BLaER1 (cell line): ENCODE measurements around the gene GMPPA.

Source experiments
- H3K27ac ChIP-seq: shearing (Covaris generic); formaldehyde crosslinking; 2 replicates; pipeline ENCODE4 v1.8.1; 2022
- H3K27me3 ChIP-seq: shearing (Covaris generic); formaldehyde crosslinking; 2 replicates; pipeline ENCODE4 v1.8.1; 2022
- H3K36me3 ChIP-seq: shearing (Covaris generic); formaldehyde crosslinking; 2 replicates; pipeline ENCODE4 v1.8.1; 2022
- H3K4me1 ChIP-seq: shearing (Covaris generic); formaldehyde crosslinking; 2 replicates; pipeline ENCODE4 v1.8.1; 2022
- H3K4me2 ChIP-seq: shearing (Covaris generic); formaldehyde crosslinking; 2 replicates; pipeline ENCODE4 v1.8.1; 2022
- H3K4me3 ChIP-seq: shearing (Covaris generic); formaldehyde crosslinking; 2 replicates; pipeline ENCODE4 v1.8.1; 2022
- H3K9ac ChIP-seq: shearing (Covaris generic); formaldehyde crosslinking; 2 replicates; pipeline ENCODE4 v1.8.1; 2022
- H3K9me3 ChIP-seq: shearing (Covaris generic); formaldehyde crosslinking; 2 replicates; pipeline ENCODE4 v1.8.1; 2022
- H4K20me1 ChIP-seq: shearing (Covaris generic); formaldehyde crosslinking; 2 replicates; pipeline ENCODE4 v1.8.1; 2022
- Cebpa-rat ChIP-seq: shearing (Covaris generic); IDR thresholded peaks from 2 replicates; pipeline ENCODE4 v1.8.1; 2022

Gene GMPPA

DNA sequence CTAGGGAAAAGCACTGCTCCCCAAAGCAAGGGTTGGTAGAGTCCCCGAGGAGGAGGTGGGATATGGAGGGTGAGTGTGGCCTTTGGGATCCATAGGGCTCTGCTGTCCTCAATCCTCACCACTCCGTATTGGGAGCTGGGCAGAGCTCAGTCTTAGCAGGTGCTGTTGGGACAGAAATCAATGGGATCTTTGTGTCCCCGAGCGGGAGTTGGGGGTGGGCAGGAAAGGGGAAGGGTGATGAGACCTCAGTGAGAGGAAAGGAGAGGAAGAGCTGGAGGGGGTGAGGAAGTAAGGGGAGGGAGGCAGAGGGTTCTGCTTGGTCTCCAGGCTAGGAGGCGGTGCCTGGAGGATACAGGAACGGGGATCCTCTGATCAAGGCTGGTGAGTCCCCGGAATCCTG, 18.2 kb downstream of the GMPPA start:
- Histone ChIP-seq H3K9me3 (no peaks in the 10 kb centered on the region), H4K20me1 (no peaks in the 10 kb centered on the region; the same call in 1 of the 2 replicates), H3K9ac (no peak overlapping the region), H3K4me1 (peaks cover 86% of the 10 kb centered on the region), H3K4me2 (peak overlapping the region; percentile 98), H3K36me3 (no peaks in the 10 kb centered on the region), H3K4me3 (no peak overlapping the region), H3K27ac (no peak overlapping the region), H3K27me3 (peaks cover 10% of the 10 kb centered on the region)
- no peak for TF ChIP-seq Cebpa-rat

DNA sequence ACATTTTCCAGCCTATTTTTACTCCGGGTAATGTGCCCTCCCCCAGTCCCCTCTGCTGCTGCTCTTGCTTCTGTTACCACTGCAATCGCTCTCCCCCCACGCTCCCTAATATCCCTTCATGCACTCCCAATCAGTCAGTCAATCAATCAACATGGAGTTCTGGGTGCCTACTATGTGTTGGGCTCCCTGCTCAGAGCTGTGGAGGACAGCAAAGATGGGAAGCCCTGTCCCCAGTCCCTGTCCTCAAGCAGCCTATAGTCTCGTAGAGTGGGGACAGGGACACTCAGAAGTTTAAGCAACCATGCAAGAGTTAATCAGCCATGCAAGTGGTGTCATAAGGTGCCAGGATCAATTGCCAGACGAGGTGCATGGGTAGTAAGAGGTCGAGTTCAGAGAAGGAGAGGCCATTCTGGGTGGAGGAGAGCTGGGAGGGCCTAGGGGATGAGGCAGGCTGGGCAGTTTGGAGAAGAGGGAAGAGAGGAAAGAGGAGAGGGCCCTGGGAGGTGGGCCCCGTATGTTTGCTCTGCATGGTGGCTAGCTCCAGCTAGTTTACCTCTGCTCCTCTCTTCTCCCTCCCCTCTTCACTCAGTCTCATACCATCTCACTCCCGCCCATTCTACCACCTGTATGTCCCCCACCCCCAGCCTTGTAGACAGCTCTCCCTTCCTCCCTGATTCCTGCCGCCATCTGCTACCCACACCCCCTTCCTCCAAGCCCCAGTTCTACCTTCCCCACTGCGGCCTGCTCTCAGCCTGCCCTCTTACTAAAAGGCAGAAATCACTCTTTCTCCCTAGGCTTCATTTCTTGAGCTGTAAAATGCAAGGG, 19.5 kb downstream of the GMPPA start:
- Histone ChIP-seq H3K9me3 (no peaks in the 10 kb centered on the region), H3K36me3 (no peaks in the 10 kb centered on the region), H3K27me3 (peaks cover 23% of the 10 kb centered on the region), H3K9ac (no peak overlapping the region), H4K20me1 (no peaks in the 10 kb centered on the region; the same call in 1 of the 2 replicates), H3K27ac (no peak overlapping the region), H3K4me2 (peak overlapping the region; percentile 98), H3K4me3 (no peak overlapping the region), H3K4me1 (peaks cover 84% of the 10 kb centered on the region)
- no peak for TF ChIP-seq Cebpa-rat

DNA sequence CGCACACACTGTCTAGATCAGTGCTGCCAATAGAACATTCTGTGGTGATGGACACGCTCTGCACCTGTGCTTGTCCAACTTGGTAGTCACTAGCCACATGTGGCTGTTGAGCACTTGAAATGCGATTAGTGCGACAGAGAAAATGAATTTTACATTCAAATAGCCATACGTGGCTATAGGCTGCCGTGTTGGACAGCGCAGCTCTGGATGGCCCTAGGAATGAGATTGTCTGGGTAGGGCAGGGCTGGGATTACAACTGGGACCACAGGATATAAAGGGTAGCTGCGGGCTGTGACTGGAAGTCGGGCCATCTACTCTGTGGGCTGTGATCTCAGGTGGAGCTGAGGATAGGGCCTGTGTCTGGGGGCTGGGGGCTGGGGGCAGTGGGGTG, 20.8 kb downstream of the GMPPA start:
- TF ChIP-seq Cebpa-rat: no peak
- Histone ChIP-seq H3K4me1 (peaks cover 79% of the 10 kb centered on the region), H3K27me3 (peaks cover 36% of the 10 kb centered on the region), H3K4me3 (no peak overlapping the region), H3K9ac (no peak overlapping the region), H3K36me3 (no peaks in the 10 kb centered on the region), H3K27ac (no peak overlapping the region), H3K9me3 (no peaks in the 10 kb centered on the region), H4K20me1 (no peaks in the 10 kb centered on the region; the same call in 1 of the 2 replicates), H3K4me2 (no peak overlapping the region)

DNA sequence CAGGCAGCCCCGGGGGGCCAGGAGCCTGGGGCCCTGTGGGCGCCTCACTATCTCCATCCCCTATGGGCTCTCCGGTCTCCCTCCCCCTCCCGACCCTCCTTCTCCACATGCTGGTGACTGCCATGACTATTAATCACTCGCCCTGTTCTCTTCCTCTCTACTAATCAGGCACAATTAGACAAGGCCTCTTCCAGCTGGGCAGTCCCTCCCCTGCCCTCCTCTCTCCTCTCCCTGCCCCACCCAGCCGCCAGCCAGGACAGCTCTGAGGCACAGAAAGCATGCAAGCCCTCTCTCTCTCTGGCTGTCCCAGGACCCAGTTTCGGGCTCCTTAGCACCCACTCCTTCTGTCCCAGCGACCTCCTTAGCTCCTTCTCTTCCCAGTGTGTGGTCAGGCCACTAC, 21.4 kb downstream of the GMPPA start:
- Histone ChIP-seq H3K4me2 (no peak overlapping the region), H4K20me1 (no peaks in the 10 kb centered on the region; the same call in 1 of the 2 replicates), H3K9me3 (no peaks in the 10 kb centered on the region), H3K27ac (no peak overlapping the region), H3K27me3 (peaks cover 42% of the 10 kb centered on the region), H3K9ac (no peak overlapping the region), H3K4me1 (peaks cover 73% of the 10 kb centered on the region), H3K36me3 (no peaks in the 10 kb centered on the region), H3K4me3 (no peak overlapping the region)
- TF ChIP-seq Cebpa-rat: no peak

DNA sequence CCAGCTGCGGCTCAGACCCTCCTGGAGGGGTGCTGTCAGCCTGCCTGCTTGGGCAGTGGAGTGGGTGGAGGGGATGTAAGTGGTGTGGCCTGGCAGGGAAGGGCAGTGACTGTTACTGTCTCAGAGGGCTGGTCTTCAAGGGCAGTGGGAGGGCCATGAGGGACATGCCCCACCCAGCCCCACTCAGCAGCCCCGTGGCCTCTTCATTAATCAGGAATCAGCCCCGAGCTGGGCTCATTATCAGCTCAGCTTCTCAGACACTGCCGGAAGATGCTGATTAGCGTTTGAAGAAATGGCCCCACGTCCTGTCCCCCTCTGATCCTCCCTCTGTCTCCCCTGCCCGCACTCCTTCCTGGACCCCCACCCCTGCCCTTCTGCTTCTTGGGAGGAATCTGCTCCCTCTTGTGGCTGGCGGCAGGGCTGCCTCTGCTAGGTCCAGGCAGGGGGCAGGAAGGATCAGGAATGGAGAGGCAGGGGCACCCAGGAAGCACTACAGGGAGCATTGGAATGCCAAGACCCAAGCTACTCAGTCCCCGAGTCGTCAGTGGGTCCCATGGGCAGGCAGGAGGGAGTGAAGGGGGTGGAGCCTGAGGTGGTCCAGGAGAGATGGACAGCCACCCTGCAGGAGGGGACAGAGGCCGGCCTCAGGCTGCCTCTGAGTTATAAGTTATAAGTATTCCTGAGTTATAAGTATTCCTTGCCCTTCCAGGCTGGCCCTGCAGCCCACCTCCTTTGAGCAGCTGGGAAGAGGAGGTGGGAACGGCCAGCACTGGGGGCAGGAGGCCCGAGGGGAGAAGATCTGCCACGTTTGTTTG, 22.6 kb downstream of the GMPPA start:
- H3K9ac ChIP-seq: no peak overlapping the region
- no peaks in the 10 kb centered on the region for H3K9me3 ChIP-seq
- peaks cover 61% of the 10 kb centered on the region for H3K4me1 ChIP-seq
- H3K4me2 ChIP-seq: peak overlapping the region; percentile 61
- H3K4me3 ChIP-seq: no peak overlapping the region
- H3K27ac ChIP-seq: no peak overlapping the region
- no peaks in the 10 kb centered on the region for H3K36me3 ChIP-seq
- peaks cover 54% of the 10 kb centered on the region for H3K27me3 ChIP-seq
- no peak for TF ChIP-seq Cebpa-rat
- H4K20me1 ChIP-seq: no peaks in the 10 kb centered on the region; the same call in 1 of the 2 replicates

DNA sequence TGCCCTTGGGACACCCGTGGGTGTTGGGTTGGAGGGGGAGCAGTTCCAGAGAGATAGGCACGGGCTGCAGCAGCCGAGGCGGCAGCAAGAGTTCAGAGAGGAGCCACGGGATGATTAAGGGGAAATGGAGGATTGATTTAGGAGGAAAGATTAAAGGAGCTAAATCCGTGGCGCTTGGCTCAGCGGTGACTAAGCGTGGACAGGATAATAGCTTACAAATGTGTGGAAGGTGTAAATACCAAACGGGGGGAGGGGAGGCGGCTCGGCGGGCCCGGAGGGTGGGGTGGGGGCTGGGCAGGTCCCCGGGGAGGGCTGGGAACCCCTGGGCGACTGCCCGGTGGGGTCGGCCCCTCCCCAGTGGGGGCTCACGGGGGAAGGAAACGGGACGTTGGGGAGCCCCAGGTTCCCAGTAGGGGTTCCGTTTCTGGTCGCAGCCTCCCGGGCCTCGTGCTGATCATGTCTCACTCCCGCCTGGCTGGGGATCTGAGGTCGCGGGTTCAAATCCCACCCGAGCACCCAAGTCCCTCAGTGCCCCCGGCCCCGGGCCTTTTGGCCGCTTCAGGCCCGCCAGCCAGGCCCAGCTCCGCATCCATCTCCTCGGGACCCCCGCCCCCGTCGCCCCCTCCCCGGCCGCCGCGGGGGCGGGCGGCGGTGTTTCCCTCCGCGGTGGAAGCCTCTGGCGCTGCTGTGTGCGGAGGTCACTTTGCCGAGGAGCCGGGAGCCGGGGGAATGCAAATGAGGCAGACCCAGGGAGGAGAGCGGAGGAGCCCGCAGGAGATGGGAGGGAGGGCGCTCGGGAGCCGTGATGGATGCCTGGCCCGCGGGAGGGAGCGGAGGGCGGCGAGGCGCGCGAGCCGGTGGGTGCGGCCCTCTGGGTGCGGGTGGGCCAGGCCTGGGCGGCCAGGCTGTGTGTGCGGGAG, 23.7 kb downstream of the GMPPA start:
- H3K9ac ChIP-seq: no peak overlapping the region
- no peak overlapping the region for H3K27ac ChIP-seq
- peaks cover 65% of the 10 kb centered on the region for H3K27me3 ChIP-seq
- H3K9me3 ChIP-seq: no peaks in the 10 kb centered on the region
- H3K4me1 ChIP-seq: peaks cover 51% of the 10 kb centered on the region
- no peak overlapping the region for H3K4me3 ChIP-seq
- no peaks in the 10 kb centered on the region for H3K36me3 ChIP-seq
- no peak for TF ChIP-seq Cebpa-rat
- H4K20me1 ChIP-seq: no peaks in the 10 kb centered on the region; the same call in 1 of the 2 replicates
- H3K4me2 ChIP-seq: peak overlapping the region; percentile 61

DNA sequence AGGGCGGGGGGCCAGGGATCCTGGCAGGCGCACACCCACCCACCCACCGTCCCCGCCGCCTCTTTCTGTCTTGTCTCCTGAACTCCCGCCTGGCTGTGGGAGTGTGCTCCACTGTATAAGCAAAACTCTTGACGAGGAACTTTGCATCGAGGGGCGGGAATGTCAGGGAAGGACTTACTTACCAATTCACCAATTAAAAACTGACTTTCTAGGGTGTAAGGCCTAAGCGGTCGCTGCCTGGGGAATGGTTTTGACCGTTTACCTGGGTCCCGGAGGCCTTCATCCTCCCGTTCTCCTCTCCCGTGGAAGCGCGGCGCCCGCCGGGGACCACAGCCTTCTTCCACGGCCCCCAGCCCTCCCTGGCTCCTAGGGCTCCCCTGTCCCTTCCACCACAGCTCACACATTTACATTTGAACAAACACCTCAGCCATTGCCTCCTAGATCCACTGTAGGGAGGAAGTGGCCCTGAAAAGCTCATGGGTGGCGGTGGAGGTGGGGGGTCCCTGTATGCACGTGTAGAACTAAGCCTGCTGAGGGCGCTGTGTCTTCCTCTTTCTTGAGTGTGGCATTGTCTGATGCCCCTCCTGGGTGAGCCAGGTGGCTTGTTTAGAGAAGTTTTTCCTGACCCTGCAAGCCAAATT, 24.5 kb downstream of the GMPPA start:
- no peaks in the 10 kb centered on the region; the same call in 1 of the 2 replicates for H4K20me1 ChIP-seq
- no peak overlapping the region for H3K27ac ChIP-seq
- peak overlapping the region; percentile 55 for H3K4me2 ChIP-seq
- peaks cover 43% of the 10 kb centered on the region for H3K4me1 ChIP-seq
- H3K36me3 ChIP-seq: no peaks in the 10 kb centered on the region
- peaks cover 73% of the 10 kb centered on the region for H3K27me3 ChIP-seq
- H3K9ac ChIP-seq: no peak overlapping the region
- H3K4me3 ChIP-seq: no peak overlapping the region
- no peaks in the 10 kb centered on the region for H3K9me3 ChIP-seq
- TF ChIP-seq Cebpa-rat: no peak

DNA sequence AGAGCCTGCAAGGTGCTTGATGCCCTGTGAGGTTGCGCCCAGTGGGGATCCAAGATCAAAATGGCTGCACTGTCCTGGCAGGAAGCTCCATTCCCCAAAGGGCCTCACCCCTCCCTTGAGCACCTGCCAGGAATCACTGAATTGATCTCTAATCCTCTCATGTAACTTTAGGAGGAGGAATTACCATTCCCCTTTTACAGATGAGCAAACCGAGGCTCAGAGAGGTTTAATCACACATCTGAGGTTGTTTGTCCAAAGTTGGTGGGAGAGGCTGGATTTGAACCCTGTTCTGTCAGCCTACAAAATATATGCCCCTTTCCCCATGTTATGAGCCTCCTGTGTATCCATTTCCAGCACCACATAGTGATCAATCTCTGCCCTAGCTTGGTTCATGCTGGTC, 26.1 kb downstream of the GMPPA start:
- H3K4me2 ChIP-seq: no peak overlapping the region
- no peak for TF ChIP-seq Cebpa-rat
- no peaks in the 10 kb centered on the region for H3K9me3 ChIP-seq
- H3K27ac ChIP-seq: no peak overlapping the region
- H3K4me1 ChIP-seq: peaks cover 39% of the 10 kb centered on the region
- no peaks in the 10 kb centered on the region for H3K36me3 ChIP-seq
- H4K20me1 ChIP-seq: no peaks in the 10 kb centered on the region; the same call in 1 of the 2 replicates
- peaks cover 89% of the 10 kb centered on the region for H3K27me3 ChIP-seq
- no peak overlapping the region for H3K9ac ChIP-seq
- H3K4me3 ChIP-seq: no peak overlapping the region
